Measurements from ENCODE around the gene XIAP. TPM values are rescaled to one million over a fixed set of nuclear protein-coding genes. Genes with fewer than 3 reads are reported as not detected.
"Not testable (repeated sequence)": the region's sequence is repeated elsewhere in the genome, so short reads cannot be mapped to it uniquely, and the experiment has no call there.

XIAP gene
- total RNA-seq, 1 donor from 2014 or later = 53.1 TPM

DNA sequence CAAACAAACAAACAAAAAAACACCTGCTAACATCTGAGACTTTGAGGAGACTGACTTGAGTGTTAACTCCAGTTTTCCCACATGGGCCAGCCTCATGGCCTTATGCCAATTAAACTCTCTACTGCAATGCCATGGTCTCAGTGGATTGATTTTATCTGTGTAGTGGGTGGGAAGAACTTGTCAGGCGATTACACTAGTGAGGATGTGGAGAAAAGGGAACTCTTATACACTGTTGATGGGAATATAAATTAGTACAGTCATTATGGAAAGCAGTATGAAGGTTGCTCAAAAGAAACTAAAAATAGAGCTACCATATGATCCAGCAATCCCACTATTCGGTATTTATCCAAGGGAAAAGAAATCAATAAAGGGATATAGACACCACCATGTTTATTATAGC lies 12.8 kb upstream of the XIAP start:
- no peak overlapping the region for H3K4me3 ChIP-seq (ENCODE audit: insufficient read depth, low read depth, low read length)
- peaks cover 6% of the 10 kb centered on the region for H3K4me1 Mint-ChIP-seq (ENCODE audit: low read depth, unreplicated experiment)
- H3K79me2 ChIP-seq (ENCODE audit: insufficient read depth, low read length) = no peaks in the 10 kb centered on the region
- H3K27ac ChIP-seq (ENCODE audit: low read depth, low read length) = no peak overlapping the region
- DNase-seq (ENCODE audit: low read depth) = no peak
- H3K27me3 ChIP-seq (ENCODE audit: insufficient read depth, low read length) = no peaks in the 10 kb centered on the region
- H4K20me1 ChIP-seq (ENCODE audit: insufficient read depth, low read length) = no peaks in the 10 kb centered on the region
- no peaks in the 10 kb centered on the region for H3K36me3 Mint-ChIP-seq (ENCODE audit: low read depth, unreplicated experiment)
- no peaks in the 10 kb centered on the region for H3K9me3 Mint-ChIP-seq (ENCODE audit: unreplicated experiment)
- H3K4me1 ChIP-seq (ENCODE audit: insufficient read depth, low read length) = no peaks in the 10 kb centered on the region
- peak overlapping the region; percentile 70 for H3K27ac Mint-ChIP-seq (ENCODE audit: unreplicated experiment)
- no peaks in the 10 kb centered on the region for H3K36me3 ChIP-seq (ENCODE audit: insufficient read depth, low read length)
- H3K4me3 Mint-ChIP-seq (ENCODE audit: unreplicated experiment) = no peak overlapping the region
- no peak overlapping the region for H3K9ac ChIP-seq (ENCODE audit: low read length)
- no peak overlapping the region for H3K4me2 ChIP-seq (ENCODE audit: low read length)
- no peak for FAIRE-seq
- no peak overlapping the region for H2AFZ ChIP-seq (ENCODE audit: low read depth, low read length)
- no peaks in the 10 kb centered on the region for H3K9me3 ChIP-seq (ENCODE audit: insufficient read depth, low read depth, low read length)
- no peaks in the 10 kb centered on the region for H3K27me3 Mint-ChIP-seq (ENCODE audit: low read depth, unreplicated experiment)
- TF ChIP-seq CTCF (IDR thresholded peaks at IDR 0.05; ENCODE audit: insufficient read depth, low read depth, low read length) = no peak
- no peak for TF ChIP-seq EZH2 (IDR thresholded peaks at IDR 0.05; ENCODE audit: insufficient read depth, low read length)

- no peaks in the 10 kb centered on the region for H3K27me3 Mint-ChIP-seq (ENCODE audit: low read depth, unreplicated experiment)
- Histone ChIP-seq H4K20me1 (ENCODE audit: insufficient read depth, low read length) (no peaks in the 10 kb centered on the region), H3K4me1 (ENCODE audit: insufficient read depth, low read length) (no peaks in the 10 kb centered on the region), H3K27me3 (ENCODE audit: insufficient read depth, low read length) (no peaks in the 10 kb centered on the region), H3K36me3 (ENCODE audit: insufficient read depth, low read length) (no peaks in the 10 kb centered on the region), H2AFZ (ENCODE audit: low read depth, low read length) (no peak overlapping the region), H3K4me2 (ENCODE audit: low read length) (no peak overlapping the region), H3K9me3 (ENCODE audit: insufficient read depth, low read depth, low read length) (no peaks in the 10 kb centered on the region), H3K9ac (ENCODE audit: low read length) (no peak overlapping the region), H3K79me2 (ENCODE audit: insufficient read depth, low read length) (no peaks in the 10 kb centered on the region), H3K27ac (ENCODE audit: low read depth, low read length) (no peak overlapping the region), H3K4me3 (ENCODE audit: insufficient read depth, low read depth, low read length) (no peak overlapping the region)
- no peaks in the 10 kb centered on the region for H3K9me3 Mint-ChIP-seq (ENCODE audit: unreplicated experiment)
- DNase-seq (ENCODE audit: low read depth) = no peak
- TF ChIP-seq CTCF (IDR thresholded peaks at IDR 0.05; ENCODE audit: insufficient read depth, low read depth, low read length) (no peak), EZH2 (IDR thresholded peaks at IDR 0.05; ENCODE audit: insufficient read depth, low read length) (no peak)
- no peak overlapping the region for H3K27ac Mint-ChIP-seq (ENCODE audit: unreplicated experiment)
- peaks cover 6% of the 10 kb centered on the region for H3K4me1 Mint-ChIP-seq (ENCODE audit: low read depth, unreplicated experiment)
- H3K4me3 Mint-ChIP-seq (ENCODE audit: unreplicated experiment) = no peak overlapping the region
- no peaks in the 10 kb centered on the region for H3K36me3 Mint-ChIP-seq (ENCODE audit: low read depth, unreplicated experiment)
- FAIRE-seq = no peak
Observed at GRCh38 chrX:123849096-123849495, 10.8 kb upstream of the XIAP start.

GRCh38 chrX:123849906-123850305 lies 9.9 kb upstream of the XIAP start:
- not testable (repeated sequence) for H3K27ac ChIP-seq (ENCODE audit: low read depth, low read length); H3K27ac Mint-ChIP-seq (ENCODE audit: unreplicated experiment); H3K36me3 Mint-ChIP-seq (ENCODE audit: low read depth, unreplicated experiment); H3K4me1 ChIP-seq (ENCODE audit: insufficient read depth, low read length); DNase-seq (ENCODE audit: low read depth); H3K9me3 Mint-ChIP-seq (ENCODE audit: unreplicated experiment); H3K4me2 ChIP-seq (ENCODE audit: low read length); H3K9ac ChIP-seq (ENCODE audit: low read length); H4K20me1 ChIP-seq (ENCODE audit: insufficient read depth, low read length); H3K4me1 Mint-ChIP-seq (ENCODE audit: low read depth, unreplicated experiment); H3K4me3 ChIP-seq (ENCODE audit: insufficient read depth, low read depth, low read length); FAIRE-seq; H3K9me3 ChIP-seq (ENCODE audit: insufficient read depth, low read depth, low read length); H3K4me3 Mint-ChIP-seq (ENCODE audit: unreplicated experiment); H3K27me3 Mint-ChIP-seq (ENCODE audit: low read depth, unreplicated experiment); H3K79me2 ChIP-seq (ENCODE audit: insufficient read depth, low read length); H3K36me3 ChIP-seq (ENCODE audit: insufficient read depth, low read length); H2AFZ ChIP-seq (ENCODE audit: low read depth, low read length); H3K27me3 ChIP-seq (ENCODE audit: insufficient read depth, low read length)

All from astrocyte (in vitro differentiated cells and primary cell).